Measurements from ENCODE around the gene PRKCB.
"Not testable (repeated sequence)": the region's sequence is repeated elsewhere in the genome, so short reads cannot be mapped to it uniquely, and the experiment has no call there.

PRKCB gene

GRCh38 chr16:23909792-23910418, 74.1 kb downstream of the PRKCB start:
- no peaks in the 10 kb centered on the region for H3K36me3 ChIP-seq (ENCODE audit: insufficient read depth, low read length)
- H3K4me1 ChIP-seq (ENCODE audit: insufficient read depth, low read length) = peaks cover 9% of the 10 kb centered on the region
- H3K9ac ChIP-seq (ENCODE audit: low read depth, low read length) = no peak overlapping the region
- H3K9me3 ChIP-seq (ENCODE audit: control insufficient read depth, insufficient read depth, low read length) = no peaks in the 10 kb centered on the region

- Histone ChIP-seq H3K9ac (ENCODE audit: low read depth, low read length) (no peak overlapping the region), H3K4me1 (ENCODE audit: insufficient read depth, low read length) (no peaks in the 10 kb centered on the region), H3K9me3 (ENCODE audit: control insufficient read depth, insufficient read depth, low read length) (no peaks in the 10 kb centered on the region), H3K36me3 (ENCODE audit: insufficient read depth, low read length) (no peaks in the 10 kb centered on the region)
Measured at GRCh38 chr16:23914946-23915530, 79.3 kb downstream of the PRKCB start.

DNA sequence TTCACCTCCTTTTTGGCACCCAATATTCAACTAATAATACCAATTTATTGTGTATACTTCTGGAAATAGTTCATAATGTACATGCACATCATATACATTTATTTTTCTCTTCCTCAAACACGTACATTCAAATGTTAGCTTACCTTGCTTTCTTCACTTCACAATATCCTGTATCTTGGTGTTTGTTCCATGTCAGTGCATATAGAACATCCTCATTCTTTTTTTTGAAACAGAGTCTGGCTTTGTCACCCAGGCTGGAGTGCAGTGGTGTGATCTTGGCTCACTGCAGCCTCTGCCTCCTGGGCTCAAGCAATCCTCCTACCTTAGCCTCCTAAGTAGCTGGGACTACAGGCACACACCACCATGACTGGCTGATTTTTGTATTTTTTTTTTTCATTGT, 80.8 kb downstream of the PRKCB start:
- not testable (repeated sequence) for H3K9ac ChIP-seq (ENCODE audit: low read depth, low read length); H3K9me3 ChIP-seq (ENCODE audit: control insufficient read depth, insufficient read depth, low read length); H3K36me3 ChIP-seq (ENCODE audit: insufficient read depth, low read length); H3K4me1 ChIP-seq (ENCODE audit: insufficient read depth, low read length)

DNA sequence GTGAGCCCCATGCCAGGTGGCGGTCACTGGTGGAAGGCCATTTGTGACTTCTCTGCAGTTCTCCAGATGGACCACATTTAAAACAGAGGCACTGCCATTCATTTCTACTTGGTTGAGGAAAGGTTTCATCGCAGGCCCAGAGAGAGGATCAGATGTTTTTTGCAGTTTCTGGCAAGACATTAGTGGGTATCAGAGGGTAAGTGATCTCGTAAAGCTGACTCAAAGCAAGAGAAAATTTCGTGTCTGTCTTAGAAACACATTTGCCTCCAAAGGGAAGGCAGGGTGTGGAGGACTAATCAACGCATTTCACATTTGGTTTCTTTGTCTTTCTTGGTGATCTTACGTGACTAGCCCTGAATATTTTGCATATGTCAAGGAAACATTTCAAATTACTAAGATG, 81.8 kb downstream of the PRKCB start:
- H3K9me3 ChIP-seq (ENCODE audit: control insufficient read depth, insufficient read depth, low read length) = no peaks in the 10 kb centered on the region
- no peak overlapping the region for H3K9ac ChIP-seq (ENCODE audit: low read depth, low read length)
- H3K36me3 ChIP-seq (ENCODE audit: insufficient read depth, low read length) = no peaks in the 10 kb centered on the region
- no peaks in the 10 kb centered on the region for H3K4me1 ChIP-seq (ENCODE audit: insufficient read depth, low read length)

DNA sequence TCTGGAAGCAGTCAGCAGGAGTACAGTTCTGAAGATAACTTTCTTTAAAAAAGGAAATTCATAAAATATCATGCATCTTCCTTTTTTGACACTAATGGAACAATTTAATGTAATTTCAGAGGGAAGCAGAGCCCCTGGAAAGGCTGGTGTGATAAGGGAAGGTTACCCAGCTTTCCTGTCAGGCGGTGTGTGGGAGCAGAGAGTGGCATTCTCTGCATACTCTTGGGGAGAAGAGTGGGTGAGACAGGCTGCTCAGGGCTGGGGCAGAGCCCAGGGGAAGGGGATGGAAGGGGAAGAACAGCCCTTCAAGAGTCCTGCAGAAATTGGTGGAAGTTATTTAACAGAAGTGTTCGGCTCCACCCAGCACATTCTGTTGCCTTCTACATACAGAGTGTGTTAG, 84.7 kb downstream of the PRKCB start:
- Histone ChIP-seq H3K36me3 (ENCODE audit: insufficient read depth, low read length) (no peaks in the 10 kb centered on the region), H3K4me1 (ENCODE audit: insufficient read depth, low read length) (no peaks in the 10 kb centered on the region), H3K9me3 (ENCODE audit: control insufficient read depth, insufficient read depth, low read length) (no peaks in the 10 kb centered on the region), H3K9ac (ENCODE audit: low read depth, low read length) (no peak overlapping the region)

GRCh38 chr16:23920899-23921298, 85.1 kb downstream of the PRKCB start:
- no peaks in the 10 kb centered on the region for H3K36me3 ChIP-seq (ENCODE audit: insufficient read depth, low read length)
- H3K9ac ChIP-seq (ENCODE audit: low read depth, low read length) = no peak overlapping the region
- no peaks in the 10 kb centered on the region for H3K4me1 ChIP-seq (ENCODE audit: insufficient read depth, low read length)
- H3K9me3 ChIP-seq (ENCODE audit: control insufficient read depth, insufficient read depth, low read length) = no peaks in the 10 kb centered on the region

DNA sequence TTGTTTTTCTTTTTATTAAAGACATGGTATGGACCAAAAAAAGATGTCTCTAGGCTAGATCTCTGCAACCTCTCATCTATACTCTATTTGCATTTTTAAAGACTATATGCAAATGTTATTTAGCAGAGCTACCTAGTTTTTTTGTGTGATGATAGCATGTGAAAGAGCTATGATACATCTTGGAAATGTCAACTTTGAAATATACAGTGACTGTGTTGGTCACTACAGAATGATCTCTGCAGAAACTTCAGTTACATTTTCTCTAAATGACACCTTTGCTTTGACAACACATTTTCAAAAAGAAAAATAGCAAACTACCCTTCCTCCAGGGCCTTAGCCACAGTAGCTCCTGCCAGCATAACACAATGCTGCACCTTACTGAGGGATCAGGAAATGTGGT, 86.6 kb downstream of the PRKCB start:
- Histone ChIP-seq H3K9me3 (ENCODE audit: control insufficient read depth, insufficient read depth, low read length) (no peaks in the 10 kb centered on the region), H3K36me3 (ENCODE audit: insufficient read depth, low read length) (no peaks in the 10 kb centered on the region), H3K9ac (ENCODE audit: low read depth, low read length) (no peak overlapping the region), H3K4me1 (ENCODE audit: insufficient read depth, low read length) (no peaks in the 10 kb centered on the region)

- Histone ChIP-seq H3K9ac (ENCODE audit: low read depth, low read length) (no peak overlapping the region), H3K4me1 (ENCODE audit: insufficient read depth, low read length) (no peaks in the 10 kb centered on the region), H3K36me3 (ENCODE audit: insufficient read depth, low read length) (no peaks in the 10 kb centered on the region), H3K9me3 (ENCODE audit: control insufficient read depth, insufficient read depth, low read length) (no peaks in the 10 kb centered on the region)
Measured at GRCh38 chr16:23924128-23924527, 88.3 kb downstream of the PRKCB start.

DNA sequence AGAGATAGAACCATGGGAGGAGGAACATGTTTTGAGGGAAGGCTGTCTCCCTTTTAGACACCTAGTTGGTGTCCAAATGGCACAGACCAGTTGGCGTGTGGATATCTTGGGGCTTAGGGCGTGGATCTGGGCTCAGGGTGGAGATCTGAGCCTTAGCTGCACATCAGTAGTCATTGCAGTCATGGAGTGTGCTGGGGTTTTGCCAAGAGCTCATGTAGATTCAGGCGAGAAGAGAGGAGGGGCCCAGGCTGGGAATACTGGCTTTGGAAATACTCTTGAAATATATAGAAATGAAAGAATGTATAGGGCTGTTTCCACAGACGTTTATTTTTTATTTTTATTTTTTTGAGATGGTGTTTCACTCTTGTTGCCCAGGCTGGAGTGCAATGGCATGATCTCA, 92.0 kb downstream of the PRKCB start:
- Histone ChIP-seq H3K9ac (ENCODE audit: low read depth, low read length) (no peak overlapping the region), H3K4me1 (ENCODE audit: insufficient read depth, low read length) (no peaks in the 10 kb centered on the region), H3K9me3 (ENCODE audit: control insufficient read depth, insufficient read depth, low read length) (no peaks in the 10 kb centered on the region), H3K36me3 (ENCODE audit: insufficient read depth, low read length) (no peaks in the 10 kb centered on the region)

DNA sequence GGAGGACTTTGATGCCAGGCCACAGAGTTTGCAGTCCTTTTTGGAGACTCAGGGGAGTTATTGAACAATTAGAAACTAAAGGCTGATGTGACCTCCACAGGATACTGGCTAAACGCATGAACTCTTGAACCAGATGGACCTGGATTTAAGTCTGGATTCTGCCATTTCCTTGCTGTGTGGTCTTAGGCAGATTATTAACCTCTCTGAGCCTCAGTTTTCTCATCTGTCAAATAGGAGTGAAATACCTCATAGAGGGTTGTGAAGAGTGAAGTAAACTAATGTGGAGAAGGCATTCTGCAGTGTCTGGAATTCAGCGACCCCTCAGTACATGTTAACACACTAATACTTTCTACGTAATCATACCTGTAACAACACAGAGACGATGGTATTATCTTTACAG, 93.5 kb downstream of the PRKCB start:
- no peaks in the 10 kb centered on the region for H3K4me1 ChIP-seq (ENCODE audit: insufficient read depth, low read length)
- no peak overlapping the region for H3K9ac ChIP-seq (ENCODE audit: low read depth, low read length)
- no peaks in the 10 kb centered on the region for H3K9me3 ChIP-seq (ENCODE audit: control insufficient read depth, insufficient read depth, low read length)
- no peaks in the 10 kb centered on the region for H3K36me3 ChIP-seq (ENCODE audit: insufficient read depth, low read length)

- Histone ChIP-seq H3K9ac (ENCODE audit: low read depth, low read length) (no peak overlapping the region), H3K9me3 (ENCODE audit: control insufficient read depth, insufficient read depth, low read length) (no peaks in the 10 kb centered on the region), H3K4me1 (ENCODE audit: insufficient read depth, low read length) (no peaks in the 10 kb centered on the region), H3K36me3 (ENCODE audit: insufficient read depth, low read length) (no peaks in the 10 kb centered on the region)
Measured at GRCh38 chr16:23929856-23930255, 94.1 kb downstream of the PRKCB start.

DNA sequence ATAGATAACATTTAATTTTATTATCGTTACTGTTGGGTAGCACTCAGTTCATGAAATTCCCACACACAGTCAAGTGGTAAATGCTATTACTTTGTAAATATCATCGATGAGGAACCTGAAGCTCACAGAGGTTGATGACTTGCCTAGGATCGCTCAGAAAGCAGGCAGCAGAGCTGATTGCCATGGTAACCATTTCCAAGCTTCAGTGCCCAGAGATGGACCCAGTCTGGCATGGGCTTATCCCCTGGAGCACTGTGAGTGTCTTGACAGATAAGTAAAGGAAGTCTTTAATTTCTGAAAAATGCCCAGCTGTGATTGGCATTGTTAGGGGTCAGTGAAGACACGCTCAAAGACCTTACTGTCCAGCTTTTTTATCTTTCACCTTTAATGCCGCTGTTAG, 95.0 kb downstream of the PRKCB start:
- Histone ChIP-seq H3K9me3 (ENCODE audit: control insufficient read depth, insufficient read depth, low read length) (no peaks in the 10 kb centered on the region), H3K4me1 (ENCODE audit: insufficient read depth, low read length) (no peaks in the 10 kb centered on the region)

DNA sequence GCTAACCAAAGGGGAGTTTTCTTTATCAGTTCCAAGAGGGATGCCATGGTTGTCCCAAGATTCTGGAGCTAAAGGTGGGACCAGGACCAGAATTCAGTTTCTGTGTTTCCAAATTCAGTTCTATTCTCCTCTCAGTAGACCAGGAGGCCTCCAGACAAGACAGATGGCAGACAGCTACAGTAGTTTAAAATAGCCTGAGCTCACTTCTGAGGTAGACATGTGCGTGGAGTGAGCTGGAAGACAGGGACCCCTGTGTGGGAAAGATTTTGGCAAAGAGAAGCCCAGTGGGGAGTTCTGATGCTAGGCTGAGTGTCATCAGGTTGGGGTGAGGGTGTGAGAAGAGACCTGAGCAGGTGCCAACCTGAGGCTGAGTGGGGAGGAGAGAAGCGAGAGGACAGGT, 95.4 kb downstream of the PRKCB start:
- no peak overlapping the region for H3K9ac ChIP-seq (ENCODE audit: low read depth, low read length)
- H3K9me3 ChIP-seq (ENCODE audit: control insufficient read depth, insufficient read depth, low read length) = no peaks in the 10 kb centered on the region
- no peaks in the 10 kb centered on the region for H3K4me1 ChIP-seq (ENCODE audit: insufficient read depth, low read length)
- no peaks in the 10 kb centered on the region for H3K36me3 ChIP-seq (ENCODE audit: insufficient read depth, low read length)

More for the DNA sequence above, 95.0 kb downstream of the PRKCB start:
- H3K36me3 ChIP-seq (ENCODE audit: insufficient read depth, low read length) = no peaks in the 10 kb centered on the region
- no peak overlapping the region for H3K9ac ChIP-seq (ENCODE audit: low read depth, low read length)

GRCh38 chr16:23933650-23934049, 97.9 kb downstream of the PRKCB start:
- not testable (repeated sequence) for H3K9ac ChIP-seq (ENCODE audit: low read depth, low read length); H3K4me1 ChIP-seq (ENCODE audit: insufficient read depth, low read length); H3K9me3 ChIP-seq (ENCODE audit: control insufficient read depth, insufficient read depth, low read length); H3K36me3 ChIP-seq (ENCODE audit: insufficient read depth, low read length)

DNA sequence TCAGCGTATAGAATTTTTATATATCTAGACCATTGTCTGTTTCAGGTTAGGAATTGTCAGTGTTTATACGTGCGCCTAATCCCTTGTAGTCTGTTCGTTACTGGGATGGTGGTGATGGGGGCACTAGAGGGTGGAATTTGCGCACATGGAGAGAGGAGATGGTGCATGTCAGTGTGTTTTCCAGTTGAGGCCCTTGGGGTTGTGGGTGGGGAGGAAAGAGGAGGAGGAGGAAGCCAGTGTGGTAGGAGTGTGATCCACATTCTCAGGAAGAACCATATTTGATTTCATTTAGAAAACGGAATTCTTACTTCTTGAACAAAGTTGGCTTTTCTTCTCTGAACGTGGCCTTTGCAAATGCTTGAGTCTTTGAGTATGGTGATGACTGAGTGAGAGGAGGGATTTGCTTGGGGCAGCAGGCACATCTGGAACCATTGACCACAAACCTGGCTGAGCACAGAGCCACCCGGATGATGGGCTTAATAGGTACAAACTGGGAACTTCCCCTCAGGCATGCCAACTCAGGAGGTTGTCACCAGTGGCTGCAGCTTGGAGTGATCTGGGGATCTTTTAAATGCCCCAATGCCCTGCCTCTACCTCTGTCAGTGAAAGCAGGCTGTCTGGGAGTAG, 98.9 kb downstream of the PRKCB start:
- no peaks in the 10 kb centered on the region for H3K4me1 ChIP-seq (ENCODE audit: insufficient read depth, low read length)

More for the DNA sequence above, 98.9 kb downstream of the PRKCB start:
- no peaks in the 10 kb centered on the region for H3K36me3 ChIP-seq (ENCODE audit: insufficient read depth, low read length)
- no peak overlapping the region for H3K9ac ChIP-seq (ENCODE audit: low read depth, low read length)
- no peaks in the 10 kb centered on the region for H3K9me3 ChIP-seq (ENCODE audit: control insufficient read depth, insufficient read depth, low read length)

Measured in ES-I3 (cell line).